Measurements from ENCODE around the gene FAM118B. TPM values are rescaled to one million over a fixed set of nuclear protein-coding genes. Genes with fewer than 3 reads are reported as not detected.

The FAM118B gene
- total RNA-seq, 1 donor, result 32.9 TPM

GRCh38 chr11:126265811-126266210 is 54.2 kb downstream of the FAM118B start:
- no peak for DNase-seq (ENCODE audit: low read depth)
- no peak for TF ChIP-seq CTCF (IDR thresholded peaks at IDR 0.05; ENCODE audit: insufficient read depth, low read length)

GRCh38 chr11:126267650-126268049 is 56.1 kb downstream of the FAM118B start:
- no peak for TF ChIP-seq CTCF (IDR thresholded peaks at IDR 0.05; ENCODE audit: insufficient read depth, low read length)
- H3K4me3 ChIP-seq (ENCODE audit: low read depth, low read length), result peak overlapping the region; percentile 99
- DNase-seq (ENCODE audit: low read depth), result no peak

More at GRCh38 chr11:126265811-126266210, 54.2 kb downstream of the FAM118B start:
- no peak overlapping the region for H3K4me3 ChIP-seq (ENCODE audit: low read depth, low read length)

GRCh38 chr11:126268361-126268707 is 56.8 kb downstream of the FAM118B start:
- TF ChIP-seq CTCF (IDR thresholded peaks at IDR 0.05; ENCODE audit: insufficient read depth, low read length), result no peak
- no peak for DNase-seq (ENCODE audit: low read depth)
- peak overlapping the region; percentile 99 for H3K4me3 ChIP-seq (ENCODE audit: low read depth, low read length)

- no peak for TF ChIP-seq CTCF (IDR thresholded peaks at IDR 0.05; ENCODE audit: insufficient read depth, low read length)
- peak within 1 kb of the TSS; percentile 99 for H3K4me3 ChIP-seq (ENCODE audit: low read depth, low read length)
- DNase-seq (ENCODE audit: low read depth), result peak; percentile 98
Observed at GRCh38 chr11:126268708-126269579, 57.4 kb downstream of the FAM118B start, which contains the start of the genes FOXRED1 and SRPRA. Gene FOXRED1 (plus strand): TSS chr11:126269154. CDS start chr11:126269207, 53 bp downstream. Gene SRPRA (minus strand): TSS chr11:126268895. CDS start chr11:126268804, 91 bp downstream.

- no peak for TF ChIP-seq CTCF (IDR thresholded peaks at IDR 0.05; ENCODE audit: insufficient read depth, low read length)
- no peak for DNase-seq (ENCODE audit: low read depth)
- H3K4me3 ChIP-seq (ENCODE audit: low read depth, low read length), result no peak overlapping the region
Observed at GRCh38 chr11:126277322-126277721, 65.7 kb downstream of the FAM118B start.

GRCh38 chr11:126277780-126278179 is 66.2 kb downstream of the FAM118B start:
- no peak for DNase-seq (ENCODE audit: low read depth)
- TF ChIP-seq CTCF (IDR thresholded peaks at IDR 0.05; ENCODE audit: insufficient read depth, low read length), result no peak
- H3K4me3 ChIP-seq (ENCODE audit: low read depth, low read length), result no peak overlapping the region
